Activated naive CD4-positive, alpha-beta T cell treated with anti-CD3 and anti-CD28 coated beads, Interleukin-2, amount 50 U/mL, for 72 hours (primary cell): Measurements from ENCODE around the gene ANKRD52. TPM values are rescaled to one million over a fixed set of nuclear protein-coding genes. Genes with fewer than 3 reads are reported as not detected.

ENCODE experiments used
- ATAC-seq, 2 donors: fragments of 150-1000 bp; cut with Tn5 transposase; 2 replicates each; pipeline ENCODE4 v1.10.0; 2021; ENCODE audit warnings: mild to moderate bottlenecking in 2 of 2, moderate library complexity in 2 of 2
- DNase-seq, 2 donors: peaks; one replicate each; pipeline ENCODE4 v3.0.0; 2021 to 2022; ENCODE audit warnings: low spot score in 2 of 2
- H3K27ac Mint-ChIP-seq, 2 donors: one replicate each; pipeline ENCODE4 v1.8.0; 2022; ENCODE audit warnings: mild to moderate bottlenecking in 2 of 2, mixed read lengths in 2 of 2
- H3K36me3 Mint-ChIP-seq, 2 donors: one replicate each; pipeline ENCODE4 v1.8.0; 2022; ENCODE audit warnings: mixed read lengths in 2 of 2
- H3K9me3 Mint-ChIP-seq, 2 donors: one replicate each; pipeline ENCODE4 v1.8.0; 2022; ENCODE audit warnings: mixed read lengths in 2 of 2
- total RNA-seq, 2 donors: library from RNA; stranded (reverse); gene quantifications; one replicate each; pipeline ENCODE4 v1.2.3, GENCODE V29; 2022

The ANKRD52 gene
- total RNA-seq, 2 donors from 2014 or later = 26.4 to 35.8 TPM

- DNase-seq = no peak
- ATAC-seq = no peak
- no peaks in the 10 kb centered on the region for H3K9me3 Mint-ChIP-seq
Observed at GRCh38 chr12:56230432-56231183, 27.6 kb downstream of the ANKRD52 start.

DNA sequence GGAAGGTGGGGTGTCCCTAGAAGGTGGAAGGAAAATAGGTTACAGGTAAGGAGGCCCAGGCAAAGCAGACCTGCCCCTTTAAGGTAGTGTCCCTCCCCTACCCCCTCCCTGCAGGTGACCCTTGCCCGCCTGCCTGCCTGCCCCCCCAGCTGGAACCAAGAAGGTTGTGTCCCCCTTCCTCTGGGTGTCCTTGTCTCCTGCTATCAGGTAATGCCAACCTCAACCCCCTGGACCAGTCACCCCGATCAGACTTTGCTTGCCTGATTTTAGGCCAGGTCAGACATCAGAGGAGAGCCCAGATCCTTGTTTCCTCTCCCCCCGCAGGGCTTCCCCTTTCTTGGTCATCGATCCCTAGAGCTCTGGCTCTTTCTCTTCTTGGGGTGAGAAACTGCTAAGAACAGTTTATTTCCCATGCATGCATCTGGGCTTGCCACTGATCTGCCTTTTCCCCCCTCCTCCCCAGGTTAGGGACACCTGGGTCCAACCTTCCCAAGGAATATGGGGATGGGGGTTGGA is 28.2 kb downstream of the ANKRD52 start, which contains the start of gene SLC39A5:
TSS of gene SLC39A5 (plus strand) at position 136 of the 516 bp plus-strand sequence. CDS start 1,224 bp downstream, outside the sequence.
- DNase-seq (no peak), ATAC-seq (no peak)
- Mint-ChIP-seq H3K36me3 (no peaks in the 10 kb centered on the region), H3K9me3 (no peaks in the 10 kb centered on the region), H3K27ac (no peak within 1 kb of the TSS)

More at GRCh38 chr12:56230432-56231183, 27.6 kb downstream of the ANKRD52 start:
- H3K36me3 Mint-ChIP-seq = no peaks in the 10 kb centered on the region
- no peak overlapping the region for H3K27ac Mint-ChIP-seq

- Mint-ChIP-seq H3K36me3 (no peaks in the 10 kb centered on the region), H3K27ac (no peak overlapping the region), H3K9me3 (no peaks in the 10 kb centered on the region)
- ATAC-seq = no peak
- no peak for DNase-seq
Observed at GRCh38 chr12:56229082-56229481, 29.1 kb downstream of the ANKRD52 start.

- Mint-ChIP-seq H3K36me3 (peaks cover 12 to 13% of the 10 kb centered on the region in 2 donors), H3K9me3 (no peaks in the 10 kb centered on the region), H3K27ac (peak overlapping the region; percentile 85 to 87)
- ATAC-seq (no peak), DNase-seq (no peak)
Observed at GRCh38 chr12:56224954-56225353, 33.2 kb downstream of the ANKRD52 start.

- H3K36me3 Mint-ChIP-seq = peaks cover 12 to 13% of the 10 kb centered on the region in 2 donors
- DNase-seq (peak; percentile 96), ATAC-seq (peak; percentile 88)
- H3K27ac Mint-ChIP-seq = peak within 1 kb of the TSS; percentile 85 to 87
- H3K9me3 Mint-ChIP-seq = no peaks in the 10 kb centered on the region
Observed at GRCh38 chr12:56224102-56224701, 34.0 kb downstream of the ANKRD52 start, which contains the start of gene NABP2. Gene NABP2, plus strand, starts transcription at chr12:56224342. Its CDS starts 515 bp downstream, at chr12:56224857.

DNA sequence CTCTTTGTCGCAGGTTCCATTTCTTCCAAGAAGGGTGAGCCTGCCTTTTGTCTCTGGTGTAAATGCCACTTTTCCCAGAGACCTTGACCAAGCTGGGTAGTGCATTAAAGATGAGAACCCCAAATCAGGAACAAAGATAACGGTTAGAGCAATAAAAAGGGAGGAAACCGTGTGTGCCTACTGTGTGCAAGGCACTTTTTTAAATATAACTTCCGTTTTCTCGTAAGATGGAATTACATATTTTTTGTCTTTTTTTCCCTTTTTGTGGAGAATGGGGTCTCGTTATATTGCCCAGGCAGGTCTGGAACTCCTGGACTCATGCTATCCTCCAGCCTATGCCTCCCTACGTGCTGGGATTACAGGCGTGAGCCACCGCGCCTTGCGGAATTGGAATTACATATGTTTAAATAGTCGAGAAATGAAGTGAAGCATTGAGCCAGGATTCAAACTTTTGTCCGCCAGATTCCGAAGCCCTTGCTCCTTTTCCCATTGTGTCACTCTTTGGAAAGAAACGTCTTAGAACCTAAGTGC is 34.5 kb downstream of the ANKRD52 start:
- H3K27ac Mint-ChIP-seq = peak overlapping the region in 1 of 2 donors; percentile 87
- peaks cover 12 to 13% of the 10 kb centered on the region in 2 donors for H3K36me3 Mint-ChIP-seq
- DNase-seq (no peak), ATAC-seq (no peak)
- no peaks in the 10 kb centered on the region for H3K9me3 Mint-ChIP-seq

DNA sequence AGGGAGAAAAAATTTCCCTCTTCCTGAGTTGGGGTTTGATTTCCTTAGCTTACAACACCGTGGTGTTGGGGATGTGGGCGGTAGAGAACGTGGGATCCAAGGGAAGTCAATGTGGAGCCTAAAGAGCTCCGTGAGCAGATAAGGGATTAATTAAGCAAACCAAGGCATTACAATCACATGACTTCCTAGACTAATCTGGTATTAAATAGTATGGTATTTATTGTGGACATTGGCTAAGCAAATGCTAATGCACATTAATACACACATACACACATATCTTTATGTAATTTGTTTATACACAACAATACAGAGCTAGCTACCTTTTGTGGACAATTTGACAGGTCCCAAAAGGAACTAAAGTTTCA is 35.7 kb downstream of the ANKRD52 start:
- H3K27ac Mint-ChIP-seq = peak overlapping the region; percentile 96 to 97
- DNase-seq = no peak
- ATAC-seq = no peak
- peaks cover 12 to 13% of the 10 kb centered on the region in 2 donors for H3K36me3 Mint-ChIP-seq
- H3K9me3 Mint-ChIP-seq = no peaks in the 10 kb centered on the region

DNA sequence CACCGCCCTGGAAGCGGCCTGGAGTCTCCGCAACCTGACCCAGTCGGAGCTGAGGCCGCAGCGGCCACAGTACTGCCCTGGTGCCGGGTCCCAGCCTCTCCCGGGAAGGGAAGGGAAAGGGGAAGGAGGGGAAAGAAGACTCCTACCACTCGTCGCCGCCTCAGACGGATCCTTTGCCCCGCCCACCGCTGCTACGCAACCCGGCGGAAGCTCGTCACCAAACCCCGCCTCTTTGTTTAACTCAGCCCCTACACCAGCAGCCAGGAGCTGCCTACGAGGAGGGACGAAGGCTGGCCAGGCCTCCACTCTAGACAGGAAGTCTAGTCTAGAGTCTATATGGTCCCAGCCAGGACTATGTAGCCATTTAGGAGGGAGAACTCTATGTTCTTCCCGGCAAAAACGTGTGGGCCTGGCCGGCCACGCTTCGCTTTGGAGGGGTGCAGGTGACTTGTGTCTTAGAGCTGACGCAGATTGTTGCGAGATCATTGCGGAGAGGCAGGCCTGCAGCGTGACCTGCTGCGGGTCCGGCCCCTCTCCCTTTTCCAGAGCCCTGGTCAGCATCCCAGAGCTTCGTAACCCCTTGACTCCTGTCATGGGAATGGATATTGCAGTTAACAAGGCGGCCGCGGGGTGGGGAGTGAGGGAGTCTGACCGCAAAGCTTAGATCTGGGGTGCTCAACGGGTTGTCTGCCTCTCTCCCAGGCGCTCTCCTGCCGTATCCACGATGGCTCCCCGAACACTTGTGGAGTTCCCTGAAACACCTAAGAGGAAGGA is 36.2 kb downstream of the ANKRD52 start, which contains the start of gene RNF41:
TSS of gene RNF41 (minus strand) at position 166 of the 774 bp plus-strand sequence. CDS start 7,875 bp downstream, outside the sequence.
- ATAC-seq = peak; percentile 86 to 88
- Mint-ChIP-seq H3K27ac (peak within 1 kb of the TSS; percentile 96 to 97), H3K9me3 (no peaks in the 10 kb centered on the region), H3K36me3 (peaks cover 12 to 13% of the 10 kb centered on the region in 2 donors)
- DNase-seq = peak; percentile 91 to 93

- Mint-ChIP-seq H3K36me3 (peaks cover 13 to 16% of the 10 kb centered on the region in 2 donors), H3K27ac (peak overlapping the region; percentile 96 to 97), H3K9me3 (no peaks in the 10 kb centered on the region)
- DNase-seq (no peak), ATAC-seq (peak; percentile 33 to 55)
Observed at GRCh38 chr12:56221232-56221756, 36.9 kb downstream of the ANKRD52 start.

- Mint-ChIP-seq H3K36me3 (peaks cover 13 to 16% of the 10 kb centered on the region in 2 donors), H3K27ac (peak overlapping the region; percentile 96 to 97), H3K9me3 (no peaks in the 10 kb centered on the region)
- no peak for ATAC-seq
- no peak for DNase-seq
Observed at GRCh38 chr12:56220611-56221231, 37.5 kb downstream of the ANKRD52 start.

- Mint-ChIP-seq H3K36me3 (peaks cover 13 to 22% of the 10 kb centered on the region in 2 donors), H3K27ac (no peak overlapping the region), H3K9me3 (no peaks in the 10 kb centered on the region)
- ATAC-seq (no peak), DNase-seq (no peak)
Observed at GRCh38 chr12:56219840-56220239, 38.3 kb downstream of the ANKRD52 start.

- ATAC-seq (no peak), DNase-seq (no peak)
- Mint-ChIP-seq H3K9me3 (no peaks in the 10 kb centered on the region), H3K27ac (peak overlapping the region in 1 of 2 donors; percentile 85), H3K36me3 (peaks cover 1 to 20% of the 10 kb centered on the region in 2 donors)
Observed at GRCh38 chr12:56216461-56216860, 41.7 kb downstream of the ANKRD52 start.

GRCh38 chr12:56213878-56214277 is 44.3 kb downstream of the ANKRD52 start:
- ATAC-seq (no peak), DNase-seq (no peak)
- Mint-ChIP-seq H3K36me3 (peaks cover 0 to 17% of the 10 kb centered on the region in 2 donors), H3K27ac (no peak overlapping the region), H3K9me3 (no peaks in the 10 kb centered on the region)

GRCh38 chr12:56212361-56212760 is 45.8 kb downstream of the ANKRD52 start:
- Mint-ChIP-seq H3K9me3 (no peaks in the 10 kb centered on the region), H3K36me3 (peaks cover 0 to 17% of the 10 kb centered on the region in 2 donors), H3K27ac (peak overlapping the region in 1 of 2 donors; percentile 55)
- ATAC-seq (peak; percentile 96 to 97), DNase-seq (no peak)

- peaks cover 0 to 6% of the 10 kb centered on the region in 2 donors for H3K36me3 Mint-ChIP-seq
- ATAC-seq (no peak), DNase-seq (no peak)
- no peaks in the 10 kb centered on the region for H3K9me3 Mint-ChIP-seq
- H3K27ac Mint-ChIP-seq = no peak overlapping the region
Observed at GRCh38 chr12:56208006-56208405, 50.2 kb downstream of the ANKRD52 start.
